DND-41 (cell line): ENCODE results near the gene ANKRD40.
A peak's percentile ranks its signal among the peaks of the same experiment; 100 is the strongest.

ENCODE experiments used
- CTCF ChIP-seq: IDR thresholded peaks from 2 replicates; pipeline ENCODE4 v1.5.1; 2012; ENCODE audit warnings: borderline replicate concordance, low read length, moderate library complexity, mild to moderate bottlenecking; ENCODE audit not compliant: poor library complexity, severe bottlenecking; ENCODE audit errors: extremely low read depth
- EZH2 ChIP-seq: IDR thresholded peaks from 3 replicates; pipeline ENCODE4 v1.6.1; 2012; ENCODE audit warnings: borderline replicate concordance, low read depth, mild to moderate bottlenecking, moderate library complexity, low read length, inconsistent platforms; ENCODE audit not compliant: severe bottlenecking

- TF ChIP-seq CTCF (peak; percentile 38), EZH2 (no peak)
Measured at GRCh38 chr17:50681263-50682200, 26.2 kb downstream of the ANKRD40 start.
